AG10803 (cell line): ENCODE measurements around the gene TENM3.

Experiments
- DNase-seq: peaks from one replicate; pipeline ENCODE4 v3.0.0; 2010; ENCODE audit warnings: low read depth
- H3K4me3 ChIP-seq: 2 replicates; pipeline ENCODE4 v1.5.1; 2011; ENCODE audit warnings: mild to moderate bottlenecking, low read length, control low read depth
- TF ChIP-seq, protein P1 (sequence below): conservative IDR thresholded peaks from 2 replicates; pipeline ENCODE4 v1.5.1; 2011; ENCODE audit warnings: mild to moderate bottlenecking, low read length, control low read depth, inconsistent platforms

Gene TENM3

GRCh38 chr4:182286931-182287330 lies 43.7 kb downstream of the TENM3 start:
- TF ChIP-seq, protein P1, sequence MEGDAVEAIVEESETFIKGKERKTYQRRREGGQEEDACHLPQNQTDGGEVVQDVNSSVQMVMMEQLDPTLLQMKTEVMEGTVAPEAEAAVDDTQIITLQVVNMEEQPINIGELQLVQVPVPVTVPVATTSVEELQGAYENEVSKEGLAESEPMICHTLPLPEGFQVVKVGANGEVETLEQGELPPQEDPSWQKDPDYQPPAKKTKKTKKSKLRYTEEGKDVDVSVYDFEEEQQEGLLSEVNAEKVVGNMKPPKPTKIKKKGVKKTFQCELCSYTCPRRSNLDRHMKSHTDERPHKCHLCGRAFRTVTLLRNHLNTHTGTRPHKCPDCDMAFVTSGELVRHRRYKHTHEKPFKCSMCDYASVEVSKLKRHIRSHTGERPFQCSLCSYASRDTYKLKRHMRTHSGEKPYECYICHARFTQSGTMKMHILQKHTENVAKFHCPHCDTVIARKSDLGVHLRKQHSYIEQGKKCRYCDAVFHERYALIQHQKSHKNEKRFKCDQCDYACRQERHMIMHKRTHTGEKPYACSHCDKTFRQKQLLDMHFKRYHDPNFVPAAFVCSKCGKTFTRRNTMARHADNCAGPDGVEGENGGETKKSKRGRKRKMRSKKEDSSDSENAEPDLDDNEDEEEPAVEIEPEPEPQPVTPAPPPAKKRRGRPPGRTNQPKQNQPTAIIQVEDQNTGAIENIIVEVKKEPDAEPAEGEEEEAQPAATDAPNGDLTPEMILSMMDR: no peak
- no peak for DNase-seq
- no peak overlapping the region for H3K4me3 ChIP-seq

DNA sequence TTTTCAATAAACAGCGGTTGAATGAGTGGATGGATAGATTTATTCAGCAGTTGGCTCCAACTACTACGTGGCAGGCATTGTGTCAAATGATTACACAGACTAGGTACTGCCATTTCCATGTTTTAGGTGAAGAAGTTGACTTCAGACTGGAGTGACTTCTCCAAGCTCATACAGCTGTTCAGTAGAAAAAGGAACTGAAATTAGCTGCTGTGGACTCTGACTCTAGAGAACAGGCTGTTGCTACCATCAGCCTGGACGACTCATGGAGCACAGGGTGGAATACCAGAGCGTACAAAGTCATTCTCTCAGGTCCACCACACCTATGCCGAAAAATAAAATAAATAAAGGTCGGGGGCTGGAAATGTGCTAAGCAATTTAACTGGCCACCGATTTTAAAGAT lies 45.3 kb downstream of the TENM3 start:
- TF ChIP-seq, protein P1: no peak
- DNase-seq: no peak
- H3K4me3 ChIP-seq: no peak overlapping the region

DNA sequence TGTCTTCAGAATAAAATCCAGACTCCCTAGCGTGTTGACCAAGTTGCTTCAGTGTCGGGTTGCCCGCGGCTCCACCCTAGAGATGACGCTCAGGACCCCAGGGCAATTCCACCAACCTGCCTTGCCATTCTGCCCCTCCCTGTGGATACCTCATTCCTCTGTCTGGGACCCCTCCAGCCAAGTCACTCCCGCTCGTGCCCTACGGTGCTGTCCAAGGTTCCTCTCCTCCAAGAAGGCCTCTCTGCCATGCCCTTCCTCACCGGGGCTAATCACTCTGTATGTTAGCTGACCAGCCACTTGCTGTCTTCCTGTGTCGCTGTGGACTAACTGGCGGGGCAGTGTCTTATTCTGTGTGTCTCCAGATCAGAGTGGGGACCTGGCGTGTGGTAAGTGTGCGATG lies 46.6 kb downstream of the TENM3 start:
- DNase-seq: no peak
- TF ChIP-seq, protein P1: no peak
- no peak overlapping the region for H3K4me3 ChIP-seq

GRCh38 chr4:182291175-182291574 lies 48.0 kb downstream of the TENM3 start:
- DNase-seq: no peak
- no peak overlapping the region for H3K4me3 ChIP-seq
- TF ChIP-seq, protein P1: no peak

DNA sequence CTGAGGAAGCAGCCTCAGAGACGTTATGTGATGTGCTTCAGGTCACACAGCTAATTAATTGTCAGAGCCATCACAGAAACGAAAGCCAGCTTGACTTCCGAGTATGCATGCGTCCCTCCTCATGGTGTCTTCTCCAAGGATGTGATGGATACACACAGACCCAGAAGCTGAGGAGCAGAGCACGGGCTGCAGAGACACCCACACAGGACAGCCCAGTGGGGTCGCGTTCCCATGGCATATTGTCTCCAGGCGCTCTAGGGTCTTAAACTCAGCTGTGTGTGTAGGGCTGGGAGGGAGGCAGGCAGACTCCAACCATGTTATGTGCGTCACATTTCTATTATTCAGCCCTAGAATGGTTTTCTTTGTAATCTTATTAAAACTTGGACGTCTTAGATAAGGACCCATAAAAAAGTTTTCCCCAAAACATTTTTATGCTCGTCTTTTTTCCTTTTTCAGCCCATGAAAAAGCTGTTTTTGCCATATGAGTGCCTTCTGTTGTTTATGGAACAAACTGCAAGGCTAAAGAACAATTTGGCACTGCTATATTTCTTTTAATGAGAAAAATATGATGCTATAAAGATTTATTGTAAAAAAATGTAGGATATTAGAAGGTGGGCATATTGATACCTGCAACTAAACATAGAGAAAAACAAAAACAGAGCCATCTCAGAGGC lies 48.5 kb downstream of the TENM3 start:
- DNase-seq: no peak
- H3K4me3 ChIP-seq: no peak overlapping the region
- TF ChIP-seq, protein P1: no peak

DNA sequence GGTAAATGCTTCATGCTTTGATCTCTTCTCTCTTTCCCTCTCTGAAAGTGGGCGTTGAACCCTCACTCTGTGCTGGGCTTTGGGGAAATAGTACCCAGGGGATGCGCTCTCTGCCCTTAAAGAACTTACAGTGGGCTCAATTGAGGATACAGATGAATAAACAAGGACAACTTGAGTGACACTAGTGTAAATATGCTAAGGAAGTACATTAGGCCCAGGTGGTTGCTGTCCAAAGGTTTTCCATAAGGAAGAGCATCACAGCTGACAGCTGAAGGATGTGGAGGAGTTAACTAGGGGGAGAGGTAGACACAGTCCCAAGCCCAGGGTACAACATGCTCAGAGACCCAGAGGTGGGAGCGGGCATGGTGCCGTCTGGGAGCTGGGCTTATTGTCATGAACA lies 49.4 kb downstream of the TENM3 start:
- no peak for DNase-seq
- TF ChIP-seq, protein P1: no peak
- H3K4me3 ChIP-seq: no peak overlapping the region

DNA sequence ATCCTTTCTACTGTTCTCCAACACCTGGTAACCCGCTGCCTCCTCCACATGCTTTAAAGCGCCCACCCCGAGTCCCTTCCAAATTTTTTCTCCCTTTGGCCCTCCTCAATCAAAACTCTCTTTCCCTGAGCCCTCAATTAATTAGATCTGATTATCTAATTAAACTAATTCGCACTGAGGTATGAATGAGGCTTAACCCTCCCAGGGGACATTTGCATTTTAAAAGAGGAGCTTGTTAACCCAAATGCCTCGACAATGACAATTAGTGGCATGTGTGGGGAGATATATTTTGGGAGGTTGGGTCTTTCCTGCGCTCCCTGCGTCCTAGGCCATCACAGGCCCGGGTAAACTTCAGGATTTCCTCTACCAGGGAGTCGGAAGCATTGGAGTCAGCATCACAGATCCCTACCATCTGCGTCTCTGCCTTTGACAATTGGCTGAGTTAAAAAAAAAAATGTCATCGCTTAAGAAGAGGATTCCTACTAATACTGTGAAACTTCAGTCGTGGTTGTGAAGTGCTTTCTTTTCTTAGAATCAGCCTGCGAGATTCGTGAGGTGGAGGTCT lies 50.6 kb downstream of the TENM3 start:
- TF ChIP-seq, protein P1: no peak
- no peak overlapping the region for H3K4me3 ChIP-seq
- DNase-seq: no peak
